ENCODE measurements around the gene SSTR5. TPM values are rescaled to one million over a fixed set of nuclear protein-coding genes. Genes with fewer than 3 reads are reported as not detected.

The SSTR5 gene
- total and polyA plus RNA-seq, 10 of the 15 experiments (the other 5 are each of a cell fraction or from before 2014, with no cell fraction given), result not detected

DNA sequence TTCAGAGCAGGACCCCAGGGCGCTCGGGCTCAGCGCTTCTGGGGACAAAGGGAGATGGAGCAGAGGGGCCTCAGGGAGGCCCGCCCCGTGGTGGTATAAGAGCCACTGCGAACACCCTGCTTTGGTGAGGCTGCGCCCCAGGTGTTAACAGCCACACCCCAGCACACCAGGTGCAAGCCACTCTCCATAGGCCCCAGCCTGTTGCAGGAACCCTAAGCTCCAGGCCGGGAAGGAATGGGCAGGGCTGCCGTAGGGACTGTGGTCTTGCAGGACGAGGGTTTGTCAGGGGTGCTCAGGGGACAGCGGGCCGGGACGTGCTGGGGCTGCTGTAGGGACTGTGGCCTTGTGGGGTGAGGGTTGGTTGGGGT, 17.0 kb upstream of the SSTR5 start:
- ChIA-PET SMC1A (ENCODE audit: uncharacterized antibody, unreplicated experiment) (no interaction called here), POLR2A (no interaction called here)
- TF ChIP-seq MEF2B (IDR thresholded peaks at IDR 0.05; ENCODE audit: partially characterized antibody, poor library complexity, severe bottlenecking), result no peak
- no peak for TF ChIP-seq YBX1 (IDR thresholded peaks at IDR 0.05)
- no peak for TF ChIP-seq SIX5 (IDR thresholded peaks at IDR 0.05; ENCODE audit: low read depth, low read length, severe bottlenecking)
- no peak for TF ChIP-seq CEBPB (IDR thresholded peaks at IDR 0.05; ENCODE audit: borderline replicate concordance in 1 of 2, low read depth in 2 of 2, low read length in 2 of 2)
- no peak for TF ChIP-seq ZNF384 (IDR thresholded peaks at IDR 0.05; ENCODE audit: borderline replicate concordance, low read depth, low read length)
- TF ChIP-seq, protein P1, sequence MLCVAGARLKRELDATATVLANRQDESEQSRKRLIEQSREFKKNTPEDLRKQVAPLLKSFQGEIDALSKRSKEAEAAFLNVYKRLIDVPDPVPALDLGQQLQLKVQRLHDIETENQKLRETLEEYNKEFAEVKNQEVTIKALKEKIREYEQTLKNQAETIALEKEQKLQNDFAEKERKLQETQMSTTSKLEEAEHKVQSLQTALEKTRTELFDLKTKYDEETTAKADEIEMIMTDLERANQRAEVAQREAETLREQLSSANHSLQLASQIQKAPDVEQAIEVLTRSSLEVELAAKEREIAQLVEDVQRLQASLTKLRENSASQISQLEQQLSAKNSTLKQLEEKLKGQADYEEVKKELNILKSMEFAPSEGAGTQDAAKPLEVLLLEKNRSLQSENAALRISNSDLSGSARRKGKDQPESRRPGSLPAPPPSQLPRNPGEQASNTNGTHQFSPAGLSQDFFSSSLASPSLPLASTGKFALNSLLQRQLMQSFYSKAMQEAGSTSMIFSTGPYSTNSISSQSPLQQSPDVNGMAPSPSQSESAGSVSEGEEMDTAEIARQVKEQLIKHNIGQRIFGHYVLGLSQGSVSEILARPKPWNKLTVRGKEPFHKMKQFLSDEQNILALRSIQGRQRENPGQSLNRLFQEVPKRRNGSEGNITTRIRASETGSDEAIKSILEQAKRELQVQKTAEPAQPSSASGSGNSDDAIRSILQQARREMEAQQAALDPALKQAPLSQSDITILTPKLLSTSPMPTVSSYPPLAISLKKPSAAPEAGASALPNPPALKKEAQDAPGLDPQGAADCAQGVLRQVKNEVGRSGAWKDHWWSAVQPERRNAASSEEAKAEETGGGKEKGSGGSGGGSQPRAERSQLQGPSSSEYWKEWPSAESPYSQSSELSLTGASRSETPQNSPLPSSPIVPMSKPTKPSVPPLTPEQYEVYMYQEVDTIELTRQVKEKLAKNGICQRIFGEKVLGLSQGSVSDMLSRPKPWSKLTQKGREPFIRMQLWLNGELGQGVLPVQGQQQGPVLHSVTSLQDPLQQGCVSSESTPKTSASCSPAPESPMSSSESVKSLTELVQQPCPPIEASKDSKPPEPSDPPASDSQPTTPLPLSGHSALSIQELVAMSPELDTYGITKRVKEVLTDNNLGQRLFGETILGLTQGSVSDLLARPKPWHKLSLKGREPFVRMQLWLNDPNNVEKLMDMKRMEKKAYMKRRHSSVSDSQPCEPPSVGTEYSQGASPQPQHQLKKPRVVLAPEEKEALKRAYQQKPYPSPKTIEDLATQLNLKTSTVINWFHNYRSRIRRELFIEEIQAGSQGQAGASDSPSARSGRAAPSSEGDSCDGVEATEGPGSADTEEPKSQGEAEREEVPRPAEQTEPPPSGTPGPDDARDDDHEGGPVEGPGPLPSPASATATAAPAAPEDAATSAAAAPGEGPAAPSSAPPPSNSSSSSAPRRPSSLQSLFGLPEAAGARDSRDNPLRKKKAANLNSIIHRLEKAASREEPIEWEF (IDR thresholded peaks at IDR 0.05; ENCODE audit: insufficient replicate concordance, low read depth, low read length), result no peak
- TF ChIP-seq POLR2A (IDR thresholded peaks at IDR 0.05; ENCODE audit: low read depth, low read length), result no peak
- no peak for TF ChIP-seq CHD2 (IDR thresholded peaks at IDR 0.05; ENCODE audit: borderline replicate concordance, low read depth, low read length)
- TF ChIP-seq, protein P2, sequence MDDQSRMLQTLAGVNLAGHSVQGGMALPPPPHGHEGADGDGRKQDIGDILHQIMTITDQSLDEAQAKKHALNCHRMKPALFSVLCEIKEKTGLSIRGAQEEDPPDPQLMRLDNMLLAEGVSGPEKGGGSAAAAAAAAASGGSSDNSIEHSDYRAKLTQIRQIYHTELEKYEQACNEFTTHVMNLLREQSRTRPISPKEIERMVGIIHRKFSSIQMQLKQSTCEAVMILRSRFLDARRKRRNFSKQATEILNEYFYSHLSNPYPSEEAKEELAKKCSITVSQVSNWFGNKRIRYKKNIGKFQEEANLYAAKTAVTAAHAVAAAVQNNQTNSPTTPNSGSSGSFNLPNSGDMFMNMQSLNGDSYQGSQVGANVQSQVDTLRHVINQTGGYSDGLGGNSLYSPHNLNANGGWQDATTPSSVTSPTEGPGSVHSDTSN (IDR thresholded peaks at IDR 0.05; ENCODE audit: insufficient replicate concordance, low read depth, low read length), result no peak
- TF ChIP-seq FOXM1 (IDR thresholded peaks at IDR 0.05; ENCODE audit: low read depth, low read length), result no peak
- TF ChIP-seq, protein P3, sequence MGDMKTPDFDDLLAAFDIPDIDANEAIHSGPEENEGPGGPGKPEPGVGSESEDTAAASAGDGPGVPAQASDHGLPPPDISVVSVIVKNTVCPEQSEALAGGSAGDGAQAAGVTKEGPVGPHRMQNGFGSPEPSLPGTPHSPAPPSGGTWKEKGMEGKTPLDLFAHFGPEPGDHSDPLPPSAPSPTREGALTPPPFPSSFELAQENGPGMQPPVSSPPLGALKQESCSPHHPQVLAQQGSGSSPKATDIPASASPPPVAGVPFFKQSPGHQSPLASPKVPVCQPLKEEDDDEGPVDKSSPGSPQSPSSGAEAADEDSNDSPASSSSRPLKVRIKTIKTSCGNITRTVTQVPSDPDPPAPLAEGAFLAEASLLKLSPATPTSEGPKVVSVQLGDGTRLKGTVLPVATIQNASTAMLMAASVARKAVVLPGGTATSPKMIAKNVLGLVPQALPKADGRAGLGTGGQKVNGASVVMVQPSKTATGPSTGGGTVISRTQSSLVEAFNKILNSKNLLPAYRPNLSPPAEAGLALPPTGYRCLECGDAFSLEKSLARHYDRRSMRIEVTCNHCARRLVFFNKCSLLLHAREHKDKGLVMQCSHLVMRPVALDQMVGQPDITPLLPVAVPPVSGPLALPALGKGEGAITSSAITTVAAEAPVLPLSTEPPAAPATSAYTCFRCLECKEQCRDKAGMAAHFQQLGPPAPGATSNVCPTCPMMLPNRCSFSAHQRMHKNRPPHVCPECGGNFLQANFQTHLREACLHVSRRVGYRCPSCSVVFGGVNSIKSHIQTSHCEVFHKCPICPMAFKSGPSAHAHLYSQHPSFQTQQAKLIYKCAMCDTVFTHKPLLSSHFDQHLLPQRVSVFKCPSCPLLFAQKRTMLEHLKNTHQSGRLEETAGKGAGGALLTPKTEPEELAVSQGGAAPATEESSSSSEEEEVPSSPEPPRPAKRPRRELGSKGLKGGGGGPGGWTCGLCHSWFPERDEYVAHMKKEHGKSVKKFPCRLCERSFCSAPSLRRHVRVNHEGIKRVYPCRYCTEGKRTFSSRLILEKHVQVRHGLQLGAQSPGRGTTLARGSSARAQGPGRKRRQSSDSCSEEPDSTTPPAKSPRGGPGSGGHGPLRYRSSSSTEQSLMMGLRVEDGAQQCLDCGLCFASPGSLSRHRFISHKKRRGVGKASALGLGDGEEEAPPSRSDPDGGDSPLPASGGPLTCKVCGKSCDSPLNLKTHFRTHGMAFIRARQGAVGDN (IDR thresholded peaks at IDR 0.05), result no peak
- TF ChIP-seq NR2C2 (IDR thresholded peaks at IDR 0.05; ENCODE audit: borderline replicate concordance, control insufficient read depth, insufficient read length, low read depth), result no peak
- TF ChIP-seq KAT2A (conservative IDR thresholded peaks at IDR 0.05; ENCODE audit: control insufficient read depth, low read depth, low read length), result no peak
- no peak for TF ChIP-seq NFYB (IDR thresholded peaks at IDR 0.05; ENCODE audit: insufficient read depth, low read depth, low read length)
- TF ChIP-seq CREM (IDR thresholded peaks at IDR 0.05; ENCODE audit: low read depth), result no peak

More for the DNA sequence above, 17.0 kb upstream of the SSTR5 start:
- Histone ChIP-seq H3K4me3 (no peak overlapping the region), H3K27ac (ENCODE audit: control insufficient read depth, insufficient read depth) (no peak overlapping the region), H3K4me1 (ENCODE audit: control insufficient read depth, insufficient read depth, low read length) (no peaks in the 10 kb centered on the region), H2AFZ (ENCODE audit: control insufficient read depth, low read depth, low read length) (no peak overlapping the region), H3K79me2 (ENCODE audit: control insufficient read depth, insufficient read depth, low read length) (no peaks in the 10 kb centered on the region), H3K9ac (ENCODE audit: control insufficient read depth, insufficient read depth, low read length) (no peak overlapping the region), H3K9me3 (replicated peaks; ENCODE audit: control insufficient read depth, insufficient read depth, low read length) (peaks cover 2% of the 10 kb centered on the region; the same call in 1 of the 3 replicates), H3K36me3 (ENCODE audit: control insufficient read depth in 2 of 2, insufficient read depth in 2 of 2, low read length in 1 of 2) (no peaks in the 10 kb centered on the region), H3K4me2 (ENCODE audit: control insufficient read depth, insufficient read depth) (no peak overlapping the region), H3K27me3 (replicated peaks in 1 of 2; ENCODE audit: control insufficient read depth in 2 of 2, insufficient read depth in 2 of 2, low read length in 1 of 2) (no peaks in the 10 kb centered on the region), H4K20me1 (ENCODE audit: control insufficient read depth, insufficient read depth) (no peaks in the 10 kb centered on the region)
- intact Hi-C loops (cut with micrococcal nuclease; ENCODE audit: unreplicated experiment) (no loop called here), in situ Hi-C loops (cut with MboI) (no loop called here)
- ChIA-PET CTCF (no interaction called here), RAD21 (ENCODE audit: unreplicated experiment) (no interaction called here)
- FAIRE-seq (no peak), DNase-seq (ENCODE audit: low read depth, low spot score) (no peak), ATAC-seq (no peak)
- BruUV-seq (replicated peaks), result no TSS peak
- WGBS (ENCODE audit: insufficient coverage, insufficient replicate concordance, low lambda C conversion rate, missing lambda C conversion rate), result 23% methylated on average over 12 of the region's 13 CpGs

All from GM12878 (cell line).